Raji (cell line): Measurements from ENCODE around the gene NCAN.

Experiments used
- POLR2A ChIP-seq: IDR thresholded peaks from 2 replicates; pipeline ENCODE4 v1.6.1; 2011; ENCODE audit warnings: low read depth, low read length, control low read depth; ENCODE audit not compliant: insufficient read depth

Gene NCAN

GRCh38 chr19:19207637-19208572 lies 3.9 kb upstream of the NCAN start:
- no peak for TF ChIP-seq POLR2A

GRCh38 chr19:19209372-19209771 lies 2.4 kb upstream of the NCAN start:
- no peak for TF ChIP-seq POLR2A

GRCh38 chr19:19212916-19213315 lies 1.2 kb downstream of the NCAN start:
- no peak for TF ChIP-seq POLR2A

GRCh38 chr19:19213426-19214158 lies 1.8 kb downstream of the NCAN start:
- TF ChIP-seq POLR2A, result no peak

GRCh38 chr19:19214159-19214490 lies 2.4 kb downstream of the NCAN start:
- TF ChIP-seq POLR2A, result no peak

GRCh38 chr19:19214892-19215291 lies 3.1 kb downstream of the NCAN start:
- TF ChIP-seq POLR2A, result no peak

- no peak for TF ChIP-seq POLR2A
Measured at GRCh38 chr19:19215792-19216191, 4.0 kb downstream of the NCAN start.

- TF ChIP-seq POLR2A, result no peak
Measured at GRCh38 chr19:19217099-19217498, 5.3 kb downstream of the NCAN start.

GRCh38 chr19:19218911-19219310 lies 7.2 kb downstream of the NCAN start:
- no peak for TF ChIP-seq POLR2A

- no peak for TF ChIP-seq POLR2A
Measured at GRCh38 chr19:19223060-19223459, 11.3 kb downstream of the NCAN start.

GRCh38 chr19:19223636-19224035 lies 11.9 kb downstream of the NCAN start:
- no peak for TF ChIP-seq POLR2A

GRCh38 chr19:19224150-19224851 lies 12.5 kb downstream of the NCAN start:
- no peak for TF ChIP-seq POLR2A

GRCh38 chr19:19224852-19225494 lies 13.2 kb downstream of the NCAN start:
- TF ChIP-seq POLR2A, result no peak

GRCh38 chr19:19226204-19226603 lies 14.4 kb downstream of the NCAN start:
- TF ChIP-seq POLR2A, result no peak

GRCh38 chr19:19226663-19227062 lies 14.9 kb downstream of the NCAN start:
- TF ChIP-seq POLR2A, result no peak
